ENCODE results near the gene CHRM4. TPM values are rescaled to one million over a fixed set of nuclear protein-coding genes. Genes with fewer than 3 reads are reported as not detected.
A peak's percentile ranks its signal among the peaks of the same experiment; 100 is the strongest.

CHRM4 gene
- total RNA-seq, 1 donor from 2014 or later, result 0.37 TPM

- no peak for TF ChIP-seq CTCF (conservative IDR thresholded peaks at IDR 0.05)
- Mint-ChIP-seq H3K9me3 (no peaks in the 10 kb centered on the region), H3K36me3 (ENCODE audit: low read depth) (no peaks in the 10 kb centered on the region), H3K27me3 (ENCODE audit: low read depth) (no peaks in the 10 kb centered on the region), H3K4me3 (no peak overlapping the region), H3K4me1 (peaks cover 40% of the 10 kb centered on the region), H3K27ac (ENCODE audit: unreplicated experiment) (no peak overlapping the region)
- no peak for DNase-seq (ENCODE audit: low read depth, low spot score)
Measured at GRCh38 chr11:46364056-46364455, 27.5 kb downstream of the CHRM4 start.

GRCh38 chr11:46363455-46364005 lies 28.0 kb downstream of the CHRM4 start:
- H3K4me3 Mint-ChIP-seq, result no peak overlapping the region
- peaks cover 40% of the 10 kb centered on the region for H3K4me1 Mint-ChIP-seq
- H3K36me3 Mint-ChIP-seq (ENCODE audit: low read depth), result no peaks in the 10 kb centered on the region
- TF ChIP-seq CTCF (conservative IDR thresholded peaks at IDR 0.05), result no peak
- peak overlapping the region; percentile 27 for H3K27ac Mint-ChIP-seq (ENCODE audit: unreplicated experiment)
- no peaks in the 10 kb centered on the region for H3K27me3 Mint-ChIP-seq (ENCODE audit: low read depth)
- DNase-seq (ENCODE audit: low read depth, low spot score), result no peak
- no peaks in the 10 kb centered on the region for H3K9me3 Mint-ChIP-seq

GRCh38 chr11:46363031-46363407 lies 28.6 kb downstream of the CHRM4 start:
- no peak for TF ChIP-seq CTCF (conservative IDR thresholded peaks at IDR 0.05)
- Mint-ChIP-seq H3K27me3 (ENCODE audit: low read depth) (no peaks in the 10 kb centered on the region), H3K9me3 (no peaks in the 10 kb centered on the region), H3K4me1 (peaks cover 40% of the 10 kb centered on the region), H3K36me3 (ENCODE audit: low read depth) (no peaks in the 10 kb centered on the region), H3K4me3 (peak overlapping the region; percentile 8), H3K27ac (ENCODE audit: unreplicated experiment) (peak overlapping the region; percentile 10)
- no peak for DNase-seq (ENCODE audit: low read depth, low spot score)

- Mint-ChIP-seq H3K9me3 (no peaks in the 10 kb centered on the region), H3K4me3 (peak overlapping the region; percentile 8), H3K36me3 (ENCODE audit: low read depth) (no peaks in the 10 kb centered on the region), H3K27me3 (ENCODE audit: low read depth) (no peaks in the 10 kb centered on the region), H3K4me1 (peaks cover 39% of the 10 kb centered on the region), H3K27ac (ENCODE audit: unreplicated experiment) (peak overlapping the region; percentile 67)
- DNase-seq (ENCODE audit: low read depth, low spot score), result no peak
- TF ChIP-seq CTCF (conservative IDR thresholded peaks at IDR 0.05), result no peak
Measured at GRCh38 chr11:46362156-46363030, 29.2 kb downstream of the CHRM4 start.

GRCh38 chr11:46361283-46362155 lies 30.1 kb downstream of the CHRM4 start:
- no peak overlapping the region for H3K4me3 Mint-ChIP-seq
- H3K27ac Mint-ChIP-seq (ENCODE audit: unreplicated experiment), result peak overlapping the region; percentile 57
- H3K9me3 Mint-ChIP-seq, result no peaks in the 10 kb centered on the region
- TF ChIP-seq CTCF (conservative IDR thresholded peaks at IDR 0.05), result no peak
- H3K36me3 Mint-ChIP-seq (ENCODE audit: low read depth), result no peaks in the 10 kb centered on the region
- no peak for DNase-seq (ENCODE audit: low read depth, low spot score)
- no peaks in the 10 kb centered on the region for H3K27me3 Mint-ChIP-seq (ENCODE audit: low read depth)
- peaks cover 41% of the 10 kb centered on the region for H3K4me1 Mint-ChIP-seq
